GM18873 (cell line): Measurements from ENCODE around the gene SLC22A5.

ENCODE experiments used
- ATAC-seq: cut with Tn5 transposase; IDR thresholded peaks from one replicate; pipeline ENCODE4 v1.9.1; 2021; ENCODE audit warnings: mild to moderate bottlenecking, moderate library complexity, moderate number of reproducible peaks; ENCODE audit not compliant: unreplicated experiment, low FRiP score

SLC22A5 gene

GRCh38 chr5:132369474-132370180, at the start of gene SLC22A5:
Gene SLC22A5 (plus strand): TSS chr5:132369710. CDS start chr5:132369973, 263 bp downstream.
- peak; percentile 79 for ATAC-seq

GRCh38 chr5:132319975-132320374, 49.5 kb upstream of the SLC22A5 start:
- no peak for ATAC-seq

GRCh38 chr5:132321109-132321721, 48.3 kb upstream of the SLC22A5 start:
- ATAC-seq: no peak

GRCh38 chr5:132322266-132322665, 47.2 kb upstream of the SLC22A5 start:
- no peak for ATAC-seq

GRCh38 chr5:132323202-132323601, 46.3 kb upstream of the SLC22A5 start:
- ATAC-seq: no peak

- ATAC-seq: no peak
These were observed 43.8 kb upstream of the SLC22A5 start for GRCh38 chr5:132325691-132326090.

GRCh38 chr5:132327252-132327955, 42.1 kb upstream of the SLC22A5 start:
- no peak for ATAC-seq

GRCh38 chr5:132334812-132335211, 34.7 kb upstream of the SLC22A5 start:
- no peak for ATAC-seq

- no peak for ATAC-seq
These were observed 34.1 kb upstream of the SLC22A5 start for GRCh38 chr5:132335402-132335801.

GRCh38 chr5:132339502-132339901, 30.0 kb upstream of the SLC22A5 start:
- no peak for ATAC-seq

- ATAC-seq: no peak
These were observed 27.0 kb upstream of the SLC22A5 start for GRCh38 chr5:132342291-132343180.

- ATAC-seq: no peak
These were observed 24.6 kb upstream of the SLC22A5 start for GRCh38 chr5:132344775-132345514.

GRCh38 chr5:132353486-132353995, 16.0 kb upstream of the SLC22A5 start:
- no peak for ATAC-seq

- no peak for ATAC-seq
These were observed 14.9 kb upstream of the SLC22A5 start for GRCh38 chr5:132354381-132355139.

GRCh38 chr5:132355140-132355765, 14.3 kb upstream of the SLC22A5 start:
- no peak for ATAC-seq

- no peak for ATAC-seq
These were observed 10.7 kb upstream of the SLC22A5 start for GRCh38 chr5:132358775-132359174.

GRCh38 chr5:132362086-132362485, 7.4 kb upstream of the SLC22A5 start:
- ATAC-seq: no peak

- ATAC-seq: no peak
These were observed 5.9 kb upstream of the SLC22A5 start for GRCh38 chr5:132363431-132364112.
